Loucy (cell line): ENCODE data around the gene ACRBP.

Experiments used
- CTCF ChIP-seq: fragments of 200-600 bp; sonication (generic); conservative IDR thresholded peaks from 2 replicates; pipeline ENCODE4 v1.5.1; 2014; ENCODE audit warnings: mild to moderate bottlenecking, antibody characterized with exemption, low read length
- EZH2phosphoT487 ChIP-seq: fragments of 200-600 bp; IDR thresholded peaks from 2 replicates; pipeline ENCODE4 v1.6.1; 2018; ENCODE audit warnings: antibody characterized with exemption, mild to moderate bottlenecking, moderate library complexity, borderline replicate concordance

- TF ChIP-seq CTCF (no peak), EZH2phosphoT487 (no peak)
Observed at GRCh38 chr12:6664902-6665301, 17.7 kb upstream of the ACRBP start.
